ENCODE measurements around the gene MGST2. TPM values are rescaled to one million over a fixed set of nuclear protein-coding genes. Genes with fewer than 3 reads are reported as not detected.

MGST2 gene
- total RNA-seq, 6 experiments from 2014 or later: 5.0 to 11.4 (median 5.7) TPM

DNA sequence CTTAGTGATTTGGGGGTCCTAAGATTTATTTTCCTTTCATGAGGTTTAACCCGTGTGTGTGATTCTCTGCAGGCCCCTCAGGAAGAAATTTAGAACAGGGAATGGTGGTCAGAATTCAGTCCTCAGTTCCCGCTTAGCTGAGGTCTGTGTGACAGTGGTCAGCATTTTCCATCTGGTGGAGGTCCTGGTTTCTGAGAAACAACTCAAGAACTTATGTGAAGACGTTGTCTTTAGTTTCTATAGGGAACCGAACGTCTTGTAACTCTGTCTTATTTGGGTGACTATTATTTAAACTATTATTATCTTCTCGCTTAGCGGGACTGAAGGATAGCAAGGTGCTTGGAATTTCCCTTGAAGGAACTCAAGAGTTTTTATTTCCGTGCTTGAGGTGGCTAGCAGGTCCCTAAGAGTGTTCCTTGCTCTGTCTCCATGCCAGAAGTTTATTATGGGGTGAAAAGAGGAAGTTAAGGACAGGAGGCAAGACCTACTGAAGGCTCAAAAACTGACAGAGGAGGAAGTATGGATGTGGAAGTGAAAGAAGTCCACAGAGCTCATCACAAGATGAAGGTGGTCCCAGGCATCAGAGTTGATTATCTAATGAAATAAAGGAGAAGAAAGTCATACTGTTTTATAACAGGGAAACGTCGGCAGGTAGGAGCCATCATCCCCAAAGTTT lies 9.4 kb downstream of the MGST2 start:
- H3K4me1 Mint-ChIP-seq (ENCODE audit: low read depth): no peaks in the 10 kb centered on the region
- no peak for DNase-seq
- H3K9me3 Mint-ChIP-seq: no peaks in the 10 kb centered on the region
- peaks cover 2% of the 10 kb centered on the region for H3K27me3 Mint-ChIP-seq (ENCODE audit: insufficient read depth)
- H3K27ac Mint-ChIP-seq: no peak overlapping the region
- TF ChIP-seq, protein P1, sequence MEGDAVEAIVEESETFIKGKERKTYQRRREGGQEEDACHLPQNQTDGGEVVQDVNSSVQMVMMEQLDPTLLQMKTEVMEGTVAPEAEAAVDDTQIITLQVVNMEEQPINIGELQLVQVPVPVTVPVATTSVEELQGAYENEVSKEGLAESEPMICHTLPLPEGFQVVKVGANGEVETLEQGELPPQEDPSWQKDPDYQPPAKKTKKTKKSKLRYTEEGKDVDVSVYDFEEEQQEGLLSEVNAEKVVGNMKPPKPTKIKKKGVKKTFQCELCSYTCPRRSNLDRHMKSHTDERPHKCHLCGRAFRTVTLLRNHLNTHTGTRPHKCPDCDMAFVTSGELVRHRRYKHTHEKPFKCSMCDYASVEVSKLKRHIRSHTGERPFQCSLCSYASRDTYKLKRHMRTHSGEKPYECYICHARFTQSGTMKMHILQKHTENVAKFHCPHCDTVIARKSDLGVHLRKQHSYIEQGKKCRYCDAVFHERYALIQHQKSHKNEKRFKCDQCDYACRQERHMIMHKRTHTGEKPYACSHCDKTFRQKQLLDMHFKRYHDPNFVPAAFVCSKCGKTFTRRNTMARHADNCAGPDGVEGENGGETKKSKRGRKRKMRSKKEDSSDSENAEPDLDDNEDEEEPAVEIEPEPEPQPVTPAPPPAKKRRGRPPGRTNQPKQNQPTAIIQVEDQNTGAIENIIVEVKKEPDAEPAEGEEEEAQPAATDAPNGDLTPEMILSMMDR (IDR thresholded peaks at IDR 0.05): no peak
- H3K36me3 Mint-ChIP-seq (ENCODE audit: low read depth): no peaks in the 10 kb centered on the region; the same call in 1 of the 2 replicates
- H3K4me3 Mint-ChIP-seq: no peak overlapping the region

DNA sequence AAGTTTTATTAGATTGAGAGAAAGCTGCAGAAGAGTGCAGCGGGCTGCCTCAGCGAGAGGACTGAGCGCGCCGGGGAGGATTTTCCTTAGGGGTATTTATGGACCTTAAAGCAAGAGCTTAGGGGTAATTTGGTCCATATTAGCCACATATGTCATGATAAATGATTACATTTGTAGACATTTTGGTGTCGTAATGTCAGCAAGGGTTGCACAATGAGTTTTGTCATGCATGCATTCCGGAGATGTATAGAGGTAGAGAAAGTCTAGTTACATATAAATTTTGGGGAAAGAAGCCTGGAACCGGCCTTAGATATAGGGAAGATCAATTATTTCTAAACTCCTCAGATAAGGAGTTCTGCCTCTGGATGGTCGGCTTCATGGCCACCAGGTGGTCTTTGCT lies 10.0 kb downstream of the MGST2 start:
- Mint-ChIP-seq H3K27me3 (ENCODE audit: insufficient read depth) (peaks cover 2% of the 10 kb centered on the region), H3K9me3 (no peaks in the 10 kb centered on the region), H3K4me3 (no peak overlapping the region), H3K4me1 (ENCODE audit: low read depth) (no peaks in the 10 kb centered on the region), H3K27ac (no peak overlapping the region), H3K36me3 (ENCODE audit: low read depth) (no peaks in the 10 kb centered on the region; the same call in 1 of the 2 replicates)
- DNase-seq: no peak
- TF ChIP-seq, protein P1 (IDR thresholded peaks at IDR 0.05): no peak

DNA sequence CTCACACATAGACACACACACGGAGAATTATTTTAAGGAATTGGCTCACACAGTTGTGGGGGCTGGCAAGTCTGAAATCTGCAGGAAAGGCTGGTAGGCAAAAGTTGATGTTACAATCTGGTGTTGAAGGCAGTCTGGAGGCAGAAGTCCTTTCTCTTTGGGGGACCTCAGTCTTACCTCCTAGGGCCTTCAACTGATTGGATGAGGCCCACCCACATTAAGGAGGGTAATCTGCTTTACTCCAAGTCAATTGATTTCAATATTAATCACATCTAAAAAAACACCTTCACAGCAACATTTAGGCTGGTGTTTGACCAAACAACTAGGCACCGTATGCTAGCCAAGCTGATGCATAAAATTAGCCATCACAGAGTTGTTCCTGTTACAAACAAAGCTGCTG lies 10.7 kb downstream of the MGST2 start:
- Mint-ChIP-seq H3K9me3 (no peaks in the 10 kb centered on the region), H3K27me3 (ENCODE audit: insufficient read depth) (peaks cover 2% of the 10 kb centered on the region), H3K27ac (no peak overlapping the region), H3K4me3 (no peak overlapping the region), H3K36me3 (ENCODE audit: low read depth) (no peaks in the 10 kb centered on the region; the same call in 1 of the 2 replicates), H3K4me1 (ENCODE audit: low read depth) (no peaks in the 10 kb centered on the region)
- TF ChIP-seq, protein P1 (IDR thresholded peaks at IDR 0.05): no peak
- no peak for DNase-seq

DNA sequence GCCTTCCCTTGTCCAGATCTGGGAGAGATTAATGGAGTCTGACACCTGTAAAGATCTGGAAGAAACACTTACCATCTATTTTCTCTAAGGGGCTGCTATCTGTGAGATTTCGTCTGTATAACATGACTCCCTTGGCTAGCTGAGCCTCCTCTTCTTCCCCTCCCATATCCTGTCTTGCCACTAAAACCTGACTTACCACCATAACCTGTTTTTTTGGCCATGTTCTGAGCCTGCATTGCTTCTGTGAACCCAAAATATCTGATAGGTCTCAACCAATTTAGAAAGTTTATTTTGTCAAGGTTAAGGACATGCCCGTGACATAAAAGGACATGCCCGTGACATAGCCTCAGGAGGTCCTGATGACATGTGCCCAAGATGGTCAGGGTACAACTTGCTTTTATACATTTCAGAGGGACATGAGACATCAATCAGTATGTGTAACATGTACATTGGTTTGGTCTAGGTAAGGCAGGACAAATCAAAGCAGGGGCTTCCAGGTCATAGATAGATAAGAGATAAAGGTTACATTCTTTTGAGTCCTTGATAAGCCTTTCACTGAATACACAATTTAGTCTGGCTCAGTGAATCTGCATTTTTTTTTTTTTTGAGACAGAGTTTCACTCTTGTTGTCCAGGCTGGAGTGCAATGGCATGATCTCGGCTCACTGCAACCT lies 11.4 kb downstream of the MGST2 start:
- no peak for DNase-seq
- Mint-ChIP-seq H3K4me3 (no peak overlapping the region), H3K9me3 (no peaks in the 10 kb centered on the region), H3K27ac (no peak overlapping the region), H3K36me3 (ENCODE audit: low read depth) (no peaks in the 10 kb centered on the region; the same call in 1 of the 2 replicates), H3K4me1 (ENCODE audit: low read depth) (no peaks in the 10 kb centered on the region; the same call in 1 of the 2 replicates), H3K27me3 (ENCODE audit: insufficient read depth) (peaks cover 2% of the 10 kb centered on the region)
- TF ChIP-seq, protein P1 (IDR thresholded peaks at IDR 0.05): no peak

DNA sequence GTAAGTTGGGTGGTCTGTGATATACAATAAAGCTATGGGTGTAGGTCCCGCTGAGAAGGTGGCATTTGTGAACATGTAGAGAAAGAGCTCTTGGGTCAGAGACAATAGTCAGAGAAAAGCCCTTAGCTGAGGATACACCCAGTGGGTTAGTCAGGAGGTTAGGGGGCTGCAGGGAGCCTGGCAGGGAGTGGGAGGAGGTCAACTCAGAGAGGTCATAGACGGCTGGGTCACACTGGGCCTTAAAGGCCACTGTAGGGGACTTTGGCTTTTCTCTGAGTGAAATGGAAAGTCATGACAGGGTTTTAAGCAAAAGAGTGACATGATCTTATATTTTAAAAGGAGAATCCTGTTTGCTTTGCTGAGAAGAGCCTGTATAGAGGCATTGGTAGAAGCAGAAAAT lies 16.7 kb downstream of the MGST2 start:
- Mint-ChIP-seq H3K4me1 (ENCODE audit: low read depth) (peaks cover 20% of the 10 kb centered on the region), H3K27ac (no peak overlapping the region), H3K9me3 (no peaks in the 10 kb centered on the region), H3K27me3 (ENCODE audit: insufficient read depth) (no peaks in the 10 kb centered on the region; the same call in 1 of the 2 replicates), H3K36me3 (ENCODE audit: low read depth) (peaks cover 6% of the 10 kb centered on the region), H3K4me3 (no peak overlapping the region)
- DNase-seq: no peak
- TF ChIP-seq, protein P1 (IDR thresholded peaks at IDR 0.05): no peak
